GM18511 (cell line): Measurements from ENCODE around the gene ANKRD42.
"Not testable (repeated sequence)": the region's sequence is repeated elsewhere in the genome, so short reads cannot be mapped to it uniquely, and the experiment has no call there.

ENCODE experiments used
- ATAC-seq: cut with Tn5 transposase; IDR thresholded peaks from one replicate; pipeline ENCODE4 v1.9.1; 2021; ENCODE audit warnings: mild to moderate bottlenecking, moderate library complexity; ENCODE audit not compliant: unreplicated experiment

Gene ANKRD42

GRCh38 chr11:83170865-83171264 is 22.6 kb upstream of the ANKRD42 start:
- no peak for ATAC-seq

GRCh38 chr11:83172551-83172950 is 21.0 kb upstream of the ANKRD42 start:
- no peak for ATAC-seq

- peak; percentile 54 for ATAC-seq
Observed at GRCh38 chr11:83174008-83174407, 19.5 kb upstream of the ANKRD42 start.

- no peak for ATAC-seq
Observed at GRCh38 chr11:83175815-83176214, 17.7 kb upstream of the ANKRD42 start.

- ATAC-seq = no peak
Observed at GRCh38 chr11:83181815-83182214, 11.7 kb upstream of the ANKRD42 start.

- no peak for ATAC-seq
Observed at GRCh38 chr11:83185767-83186166, 7.7 kb upstream of the ANKRD42 start.

- ATAC-seq = no peak
Observed at GRCh38 chr11:83187465-83187864, 6.0 kb upstream of the ANKRD42 start.

- ATAC-seq = no peak
Observed at GRCh38 chr11:83191491-83191890, 2.0 kb upstream of the ANKRD42 start.

- ATAC-seq = no peak
Observed at GRCh38 chr11:83191986-83192385, 1.5 kb upstream of the ANKRD42 start.

- no peak for ATAC-seq
Observed at GRCh38 chr11:83192606-83193245, 786 bp upstream of the ANKRD42 start.

GRCh38 chr11:83194281-83195142 is 1.0 kb downstream of the ANKRD42 start:
- ATAC-seq = peak; percentile 59

- ATAC-seq = no peak
Observed at GRCh38 chr11:83195143-83195466, 1.6 kb downstream of the ANKRD42 start.

- no peak for ATAC-seq
Observed at GRCh38 chr11:83195649-83196048, 2.1 kb downstream of the ANKRD42 start.

- ATAC-seq = no peak
Observed at GRCh38 chr11:83200035-83200434, 6.5 kb downstream of the ANKRD42 start.

- no peak for ATAC-seq
Observed at GRCh38 chr11:83205608-83206185, 12.2 kb downstream of the ANKRD42 start.

GRCh38 chr11:83206221-83206620 is 12.7 kb downstream of the ANKRD42 start:
- no peak for ATAC-seq

GRCh38 chr11:83206771-83207382 is 13.4 kb downstream of the ANKRD42 start:
- not testable (repeated sequence) for ATAC-seq

GRCh38 chr11:83219095-83219494 is 25.6 kb downstream of the ANKRD42 start:
- no peak for ATAC-seq

GRCh38 chr11:83220260-83220659 is 26.7 kb downstream of the ANKRD42 start:
- no peak for ATAC-seq

GRCh38 chr11:83221694-83222093 is 28.2 kb downstream of the ANKRD42 start:
- ATAC-seq = no peak

- no peak for ATAC-seq
Observed at GRCh38 chr11:83222499-83222898, 29.0 kb downstream of the ANKRD42 start.

GRCh38 chr11:83223457-83223856 is 29.9 kb downstream of the ANKRD42 start:
- no peak for ATAC-seq
